HCT116 (cell line): ENCODE measurements around the gene AARSD1.

Experiments
- CTCF ChIP-seq, 3 experiments: fragments of 200-600 bp in 1 of 3; sonication (generic) in 1 of 3; IDR thresholded peaks in 2 of 3; conservative IDR thresholded peaks in 1 of 3; 2 replicates each; pipeline ENCODE4 v1.5.1; 2012 to 2017; ENCODE audit warnings: low read depth in 2 of 3, low read length in 2 of 3, antibody characterized with exemption in 1 of 3, borderline replicate concordance in 1 of 3, control low read depth in 1 of 3, mild to moderate bottlenecking in 1 of 3, mixed read lengths in 1 of 3, mixed run types in 1 of 3, moderate library complexity in 1 of 3; ENCODE audit not compliant: insufficient read depth in 1 of 3
- EZH2 ChIP-seq: fragments of 200-600 bp; sonication (generic); IDR thresholded peaks from 2 replicates; pipeline ENCODE4 v1.6.1; 2017; ENCODE audit warnings: antibody characterized with exemption, mixed run types
- EZH2phosphoT487 ChIP-seq: fragments of 200-600 bp; IDR thresholded peaks from 2 replicates; pipeline ENCODE4 v1.6.1; 2018; ENCODE audit warnings: antibody characterized with exemption, borderline replicate concordance
- JUND ChIP-seq: IDR thresholded peaks from 2 replicates; pipeline ENCODE4 v1.6.1; 2012
- POLR2A ChIP-seq: IDR thresholded peaks from 2 replicates; pipeline ENCODE4 v1.7.0; 2011; ENCODE audit warnings: borderline replicate concordance; ENCODE audit not compliant: insufficient read depth, insufficient read length; ENCODE audit errors: extremely low read depth
- POLR2AphosphoS5 ChIP-seq: IDR thresholded peaks from 2 replicates; pipeline ENCODE4 v1.6.1; 2011; ENCODE audit warnings: mild to moderate bottlenecking, low read depth, low read length, moderate library complexity

DNA sequence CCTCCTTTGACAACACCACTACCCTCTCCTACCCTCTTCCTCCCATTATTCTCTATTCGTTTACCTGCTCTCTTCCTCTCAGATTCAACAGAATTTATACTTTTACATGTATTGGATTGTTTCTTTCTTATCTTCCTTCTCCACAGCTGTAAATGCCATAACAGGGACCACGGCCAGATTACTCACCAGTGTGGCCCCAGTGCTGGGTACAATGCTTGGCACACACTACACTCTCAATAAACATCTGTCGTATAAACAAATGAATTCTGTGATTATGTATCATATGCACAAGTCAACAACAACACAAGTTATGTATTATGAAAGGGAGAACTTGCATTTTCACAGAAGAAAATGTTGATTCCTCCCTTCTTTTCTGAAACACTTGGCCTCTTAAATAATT, 20.0 kb downstream of the AARSD1 start:
- TF ChIP-seq CTCF (IDR thresholded peaks at IDR 0.05 in 2 of 3, conservative IDR thresholded peaks at IDR 0.05 in 1 of 3; ENCODE audit: borderline replicate concordance in 1 of 3, insufficient read depth in 1 of 3, low read depth in 2 of 3, low read length in 2 of 3) (no peak), POLR2A (no peak), JUND (no peak), EZH2 (no peak), POLR2AphosphoS5 (no peak), EZH2phosphoT487 (no peak)
